HFF-Myc (cell line): ENCODE measurements around the gene CACYBP.

ENCODE experiments used
- DNase-seq: peaks from one replicate; pipeline ENCODE4 v3.0.0-alpha.2; 2011; ENCODE audit warnings: low read depth; ENCODE audit errors: extremely low read depth
- H3K4me3 ChIP-seq: replicated peaks from 2 replicates; pipeline ENCODE4 v1.5.1; 2011; ENCODE audit warnings: low read depth, mild to moderate bottlenecking, control low read depth, low read length
- TF ChIP-seq, protein P1 (sequence below): IDR thresholded peaks from 2 replicates; pipeline ENCODE4 v1.5.1; 2012; ENCODE audit warnings: mild to moderate bottlenecking, low read depth, low read length, control low read depth; ENCODE audit errors: missing control alignments

Gene CACYBP

DNA sequence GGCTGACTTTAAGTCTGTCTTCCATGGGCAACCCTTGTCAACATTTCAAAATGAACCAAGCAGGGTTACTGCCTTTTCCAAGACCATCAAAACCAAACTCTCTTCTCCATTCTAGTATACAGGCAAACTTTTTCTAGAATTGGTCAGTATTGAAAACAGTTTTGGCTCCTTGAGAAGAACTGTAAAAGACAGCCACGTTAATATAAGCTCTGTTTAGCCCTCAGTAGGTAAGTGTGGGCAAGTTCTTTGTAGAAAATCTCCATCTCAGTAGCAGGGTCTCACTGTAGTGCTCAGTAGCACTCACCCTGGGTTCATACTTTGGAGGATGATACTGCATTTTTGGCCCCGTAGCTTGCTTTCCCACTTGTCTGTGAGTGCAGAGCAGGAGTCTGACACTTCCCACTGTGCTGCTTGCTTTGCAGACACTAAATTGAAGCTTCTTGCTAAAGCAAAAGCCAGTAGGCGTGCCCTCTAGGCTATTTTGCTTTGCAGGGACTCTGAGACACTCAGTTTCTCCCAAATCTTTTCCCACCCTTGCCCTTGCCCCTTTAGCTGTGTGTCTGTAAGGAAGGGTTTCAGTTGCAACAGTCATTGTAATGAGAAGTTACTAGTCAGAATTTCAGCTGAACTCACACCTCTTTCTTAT, 34.3 kb upstream of the CACYBP start:
- TF ChIP-seq, protein P1, sequence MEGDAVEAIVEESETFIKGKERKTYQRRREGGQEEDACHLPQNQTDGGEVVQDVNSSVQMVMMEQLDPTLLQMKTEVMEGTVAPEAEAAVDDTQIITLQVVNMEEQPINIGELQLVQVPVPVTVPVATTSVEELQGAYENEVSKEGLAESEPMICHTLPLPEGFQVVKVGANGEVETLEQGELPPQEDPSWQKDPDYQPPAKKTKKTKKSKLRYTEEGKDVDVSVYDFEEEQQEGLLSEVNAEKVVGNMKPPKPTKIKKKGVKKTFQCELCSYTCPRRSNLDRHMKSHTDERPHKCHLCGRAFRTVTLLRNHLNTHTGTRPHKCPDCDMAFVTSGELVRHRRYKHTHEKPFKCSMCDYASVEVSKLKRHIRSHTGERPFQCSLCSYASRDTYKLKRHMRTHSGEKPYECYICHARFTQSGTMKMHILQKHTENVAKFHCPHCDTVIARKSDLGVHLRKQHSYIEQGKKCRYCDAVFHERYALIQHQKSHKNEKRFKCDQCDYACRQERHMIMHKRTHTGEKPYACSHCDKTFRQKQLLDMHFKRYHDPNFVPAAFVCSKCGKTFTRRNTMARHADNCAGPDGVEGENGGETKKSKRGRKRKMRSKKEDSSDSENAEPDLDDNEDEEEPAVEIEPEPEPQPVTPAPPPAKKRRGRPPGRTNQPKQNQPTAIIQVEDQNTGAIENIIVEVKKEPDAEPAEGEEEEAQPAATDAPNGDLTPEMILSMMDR = no peak
- DNase-seq = no peak
- H3K4me3 ChIP-seq = no peak overlapping the region

DNA sequence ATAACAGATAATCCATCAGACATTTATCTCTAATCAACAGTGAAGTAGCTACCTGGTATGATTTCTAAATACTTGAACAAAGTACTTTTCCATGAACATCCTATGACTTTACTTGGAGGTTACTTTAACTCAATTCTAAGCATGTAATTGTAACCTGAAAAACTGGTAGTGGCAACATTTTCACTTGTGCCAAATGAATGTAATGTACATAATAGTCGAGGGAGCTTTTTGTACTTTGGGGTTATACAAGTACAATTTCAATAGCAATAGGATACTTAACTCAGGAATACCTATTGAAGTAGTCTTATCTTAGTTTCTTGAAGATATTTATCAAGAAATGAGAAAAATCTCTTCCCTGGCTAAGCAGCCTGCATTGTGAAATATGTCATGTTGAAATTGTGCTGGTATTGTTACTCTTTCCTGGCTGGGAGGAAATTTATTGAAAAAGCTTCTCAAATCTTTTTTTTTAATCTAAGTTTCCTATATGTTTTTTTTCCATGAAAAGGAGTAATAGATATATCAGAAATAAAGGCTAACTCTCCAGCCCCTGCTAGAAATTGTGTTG, 33.7 kb upstream of the CACYBP start:
- TF ChIP-seq, protein P1 = no peak
- H3K4me3 ChIP-seq = no peak overlapping the region
- no peak for DNase-seq

DNA sequence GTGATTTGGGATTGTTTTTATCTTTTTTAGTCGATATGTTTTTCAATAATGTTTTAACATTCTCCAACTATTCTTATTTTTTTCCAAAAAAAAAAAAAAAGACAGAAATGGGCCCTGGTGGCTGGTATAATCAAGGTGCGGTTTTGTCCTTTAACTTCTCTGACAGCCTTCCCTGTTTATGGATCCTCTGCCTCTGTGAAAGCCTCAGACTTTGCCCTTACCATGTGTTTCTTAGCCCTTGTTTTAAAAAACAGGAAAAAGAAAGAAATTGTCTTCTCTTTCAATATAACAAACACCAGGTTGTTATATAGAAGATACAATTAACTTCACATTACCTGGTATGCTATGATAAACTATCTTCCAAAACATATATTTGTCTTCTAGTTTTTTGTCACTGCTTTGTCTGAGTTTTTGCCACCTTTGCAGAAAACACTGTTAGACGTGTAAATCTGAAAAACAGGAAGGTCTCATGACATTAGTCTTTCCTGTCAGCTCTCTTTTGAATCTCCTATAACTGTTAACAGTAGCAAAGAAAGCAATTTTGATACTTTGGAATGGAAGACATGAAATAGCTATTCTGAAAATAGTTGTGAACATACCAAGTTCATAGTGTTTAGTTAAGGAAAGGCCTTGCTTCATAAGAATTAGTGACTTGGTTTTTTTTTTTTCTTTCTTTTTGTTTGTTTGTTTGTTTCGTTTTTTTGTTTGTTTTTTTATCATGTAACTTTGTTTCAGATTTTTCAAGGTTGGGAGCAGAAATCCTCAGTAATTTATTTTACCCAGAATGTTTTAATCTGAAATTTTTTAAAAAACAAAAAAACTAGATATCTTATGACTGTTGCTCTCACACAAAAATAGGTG, 31.7 kb upstream of the CACYBP start:
- no peak for DNase-seq
- TF ChIP-seq, protein P1 = no peak
- H3K4me3 ChIP-seq = no peak overlapping the region

DNA sequence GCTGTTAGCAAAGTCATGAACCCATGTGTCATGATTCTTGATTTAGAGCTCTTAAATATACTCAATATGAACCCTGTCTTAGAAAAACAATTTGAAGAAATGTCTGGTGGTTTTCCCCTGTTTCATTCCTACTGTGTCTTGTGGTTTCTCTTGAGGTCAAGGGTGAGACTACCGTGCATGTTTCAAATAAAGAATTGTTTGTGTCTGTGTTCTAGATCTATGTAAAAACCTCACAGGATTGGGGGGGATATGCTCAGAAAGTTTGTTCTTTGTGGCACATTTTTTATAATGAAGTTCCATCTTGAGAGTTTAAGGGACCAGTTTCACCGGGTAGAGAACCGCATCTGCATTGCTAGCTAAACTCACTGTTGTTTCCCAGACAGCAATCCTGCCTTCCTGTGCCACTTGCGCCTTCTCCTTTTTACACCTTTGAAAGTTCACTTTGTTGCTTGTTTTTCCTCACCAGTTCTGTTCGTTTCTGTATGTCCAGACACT, 30.9 kb upstream of the CACYBP start:
- no peak overlapping the region for H3K4me3 ChIP-seq
- TF ChIP-seq, protein P1 = no peak
- no peak for DNase-seq

DNA sequence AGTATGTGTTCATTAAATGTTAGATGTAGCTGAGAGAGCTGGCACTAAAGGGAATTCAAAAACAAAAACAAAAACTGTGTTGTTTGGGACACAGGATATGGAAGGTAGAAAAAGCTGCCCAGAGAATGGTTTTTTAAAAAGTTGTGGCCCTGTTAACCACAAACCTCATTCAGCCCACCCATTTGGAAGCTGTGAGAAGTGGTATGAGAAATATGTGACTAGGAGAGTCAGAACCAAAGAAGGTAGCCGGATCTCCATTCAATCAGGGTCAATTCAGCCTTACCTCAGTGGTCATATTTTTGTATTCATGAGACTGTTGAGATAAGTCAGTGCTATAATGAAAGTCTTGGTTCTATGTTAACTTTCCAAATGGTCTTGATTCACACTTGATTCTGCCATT, 29.8 kb upstream of the CACYBP start:
- DNase-seq = no peak
- H3K4me3 ChIP-seq = no peak overlapping the region
- TF ChIP-seq, protein P1 = no peak

DNA sequence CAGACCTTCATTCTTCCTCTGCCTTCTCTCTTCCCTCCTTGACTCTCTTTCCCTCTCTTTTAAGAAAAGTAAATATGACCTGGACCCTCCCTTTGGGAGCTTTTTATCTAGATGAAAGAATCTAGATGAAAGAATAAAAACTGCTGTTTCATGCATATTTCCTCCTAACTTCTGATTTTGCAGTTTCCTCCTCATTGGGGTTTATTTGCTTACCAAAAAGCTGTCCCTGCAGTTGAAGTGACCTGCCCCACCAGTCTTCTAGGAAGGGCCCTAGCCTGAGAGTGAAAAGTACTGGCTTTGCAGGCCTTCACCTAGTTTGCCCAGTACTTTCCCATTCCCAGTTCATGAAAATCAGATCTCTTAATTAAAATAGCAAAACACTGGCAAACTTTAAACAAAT, 28.3 kb upstream of the CACYBP start:
- DNase-seq = no peak
- TF ChIP-seq, protein P1 = no peak
- H3K4me3 ChIP-seq = no peak overlapping the region
